COR-L47 (cell line): Measurements from ENCODE around the gene PARPBP.
"Not testable (repeated sequence)": the region's sequence is repeated elsewhere in the genome, so short reads cannot be mapped to it uniquely, and the experiment has no call there.

ENCODE experiments used
- DNase-seq: peaks from one replicate; lab custom pipeline; 2025; lab: John Stamatoyannopoulos, UW

Gene PARPBP, protein sequence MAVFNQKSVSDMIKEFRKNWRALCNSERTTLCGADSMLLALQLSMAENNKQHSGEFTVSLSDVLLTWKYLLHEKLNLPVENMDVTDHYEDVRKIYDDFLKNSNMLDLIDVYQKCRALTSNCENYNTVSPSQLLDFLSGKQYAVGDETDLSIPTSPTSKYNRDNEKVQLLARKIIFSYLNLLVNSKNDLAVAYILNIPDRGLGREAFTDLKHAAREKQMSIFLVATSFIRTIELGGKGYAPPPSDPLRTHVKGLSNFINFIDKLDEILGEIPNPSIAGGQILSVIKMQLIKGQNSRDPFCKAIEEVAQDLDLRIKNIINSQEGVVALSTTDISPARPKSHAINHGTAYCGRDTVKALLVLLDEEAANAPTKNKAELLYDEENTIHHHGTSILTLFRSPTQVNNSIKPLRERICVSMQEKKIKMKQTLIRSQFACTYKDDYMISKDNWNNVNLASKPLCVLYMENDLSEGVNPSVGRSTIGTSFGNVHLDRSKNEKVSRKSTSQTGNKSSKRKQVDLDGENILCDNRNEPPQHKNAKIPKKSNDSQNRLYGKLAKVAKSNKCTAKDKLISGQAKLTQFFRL

GRCh38 chr12:102119674-102120563 lies at the start of gene PARPBP, which contains the start of gene NUP37:
TSS of gene PARPBP (plus strand) at chr12:102120183. CDS start at chr12:102123889, 3,706 bp downstream.
TSS of gene NUP37 (minus strand) at chr12:102120114. CDS start at chr12:102118518, 1,596 bp downstream.
- DNase-seq, result peak; percentile 84

DNA sequence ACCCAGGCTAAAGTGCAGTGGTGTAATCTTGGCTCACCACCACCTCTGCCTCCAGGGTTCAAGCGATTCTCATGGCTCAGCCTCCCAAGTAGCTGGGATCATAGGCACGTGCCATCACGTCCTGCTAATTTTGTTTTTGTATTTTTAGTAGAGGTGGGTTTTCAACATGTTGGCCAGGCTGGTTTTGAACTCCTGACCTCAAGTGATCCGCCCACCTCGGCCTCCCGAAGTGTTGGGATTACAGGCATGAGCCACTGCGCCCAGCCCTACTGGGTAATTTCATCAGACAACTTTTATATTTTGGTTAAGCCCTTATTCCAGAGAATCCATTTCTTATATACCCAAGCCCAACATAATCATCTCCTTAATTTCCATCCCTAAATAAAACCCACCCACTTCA lies 47.9 kb upstream of the PARPBP start:
- DNase-seq, result not testable (repeated sequence)

- no peak for DNase-seq
These were observed 39.1 kb upstream of the PARPBP start for GRCh38 chr12:102080842-102081241.

DNA sequence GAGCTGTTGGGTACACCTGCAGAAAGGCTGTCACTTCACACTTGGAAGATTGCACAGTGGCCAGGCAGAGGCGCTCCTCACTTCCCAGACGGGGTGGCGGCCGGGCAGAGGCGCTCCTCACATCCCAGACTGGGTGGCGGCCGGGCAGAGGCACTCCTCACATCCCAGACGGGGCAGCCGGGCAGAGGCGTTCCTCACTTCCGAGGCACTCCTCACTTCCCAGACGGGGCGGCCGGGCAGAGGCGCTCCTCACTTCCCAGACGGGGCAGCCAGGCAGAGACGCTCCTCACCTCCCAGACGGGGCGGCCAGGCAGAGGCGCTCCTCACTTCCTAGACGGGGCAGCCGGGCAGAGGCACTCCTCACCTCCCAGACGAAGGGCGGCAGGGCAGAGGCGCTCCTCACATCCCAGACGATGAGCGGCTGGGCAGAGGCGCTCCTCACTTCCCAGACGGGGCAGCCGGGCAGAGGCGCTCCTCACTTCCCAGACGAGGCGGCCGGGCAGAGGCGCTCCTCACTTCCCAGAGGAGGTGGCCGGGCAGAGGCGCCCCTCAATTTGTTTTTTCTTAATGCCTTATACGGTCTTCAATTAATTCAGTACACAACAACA lies 30.7 kb upstream of the PARPBP start:
- not testable (repeated sequence) for DNase-seq

DNA sequence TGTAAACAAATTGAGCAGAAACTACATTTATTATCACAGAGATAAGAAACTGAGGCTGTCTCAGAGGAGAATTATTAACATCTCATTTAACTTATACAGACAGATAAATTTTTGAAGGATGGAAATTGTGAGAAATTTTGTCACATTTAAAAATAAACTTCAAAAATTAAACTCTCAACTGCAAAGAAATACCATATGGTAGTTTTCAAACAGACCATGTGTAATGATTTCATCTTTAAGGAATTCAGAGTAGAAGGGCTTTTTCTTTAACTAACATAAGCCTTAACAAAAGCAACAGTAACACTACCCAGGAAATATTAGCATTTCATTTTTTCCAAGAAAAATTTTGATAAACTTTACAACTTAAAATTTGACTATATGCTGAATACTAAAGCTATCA lies 26.7 kb upstream of the PARPBP start:
- DNase-seq, result no peak

DNA sequence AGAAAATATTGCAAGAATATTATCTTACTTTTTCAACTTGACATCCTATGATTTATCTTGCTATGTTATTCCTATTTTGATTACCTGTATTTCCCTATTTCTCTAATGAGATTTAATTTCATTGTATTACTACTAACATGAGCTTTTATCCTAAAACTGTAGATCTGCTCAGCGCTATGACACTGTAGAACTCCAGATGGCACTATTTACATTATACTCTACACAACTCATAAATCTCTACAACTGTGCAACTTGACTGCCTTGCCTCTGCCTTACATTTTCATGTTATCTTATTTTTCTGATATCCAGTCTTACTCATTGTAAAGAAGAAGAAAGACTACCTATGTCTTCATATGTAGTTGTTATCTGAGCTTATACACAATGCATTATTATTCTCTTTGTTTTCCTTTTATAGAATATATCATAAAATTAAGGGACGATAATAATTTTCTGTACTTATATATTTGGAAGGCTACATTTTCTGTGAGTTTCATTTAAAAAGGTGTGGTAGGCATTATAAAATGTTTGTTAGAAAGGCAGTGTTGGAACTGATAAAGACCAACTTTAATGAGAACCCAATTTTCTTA lies 24.2 kb upstream of the PARPBP start:
- peak; percentile 16 for DNase-seq

DNA sequence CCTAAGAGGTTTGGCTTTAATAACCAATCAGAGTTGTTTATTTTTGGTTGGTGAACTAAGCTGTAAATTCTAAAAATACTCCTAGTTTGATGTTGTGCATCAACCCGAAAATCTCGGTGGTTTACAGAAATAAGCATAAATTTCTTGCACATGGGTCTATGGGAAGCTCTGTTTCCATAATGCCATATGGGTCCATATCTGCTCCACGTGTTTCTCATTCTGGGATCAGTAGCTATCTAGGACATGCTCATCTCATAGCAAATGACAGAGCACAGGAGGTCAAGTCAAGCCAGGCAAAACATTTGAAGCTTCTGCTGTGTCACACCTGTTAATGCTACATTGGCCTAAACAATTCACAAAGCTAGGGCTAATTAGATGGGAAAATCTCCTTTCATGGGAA lies 23.1 kb upstream of the PARPBP start:
- no peak for DNase-seq

DNA sequence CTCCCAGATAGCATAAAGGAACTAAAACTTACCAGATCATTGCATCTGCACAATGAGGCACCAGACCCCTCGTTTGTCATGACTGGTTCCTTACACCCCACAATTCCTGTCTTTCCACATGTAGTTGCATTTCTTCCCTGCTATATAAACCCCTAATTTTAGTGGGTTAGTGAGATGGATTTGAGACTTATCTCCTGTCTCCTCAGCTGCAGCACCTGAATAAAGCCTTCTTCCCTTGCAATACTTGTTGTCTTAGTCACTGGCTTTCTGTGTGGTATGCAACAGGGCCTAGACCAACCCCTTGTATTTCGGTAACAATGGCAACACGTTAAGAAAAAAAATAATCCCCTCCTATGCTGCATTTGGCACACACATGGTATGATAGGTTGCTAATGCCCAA lies 13.1 kb upstream of the PARPBP start:
- DNase-seq, result no peak

DNA sequence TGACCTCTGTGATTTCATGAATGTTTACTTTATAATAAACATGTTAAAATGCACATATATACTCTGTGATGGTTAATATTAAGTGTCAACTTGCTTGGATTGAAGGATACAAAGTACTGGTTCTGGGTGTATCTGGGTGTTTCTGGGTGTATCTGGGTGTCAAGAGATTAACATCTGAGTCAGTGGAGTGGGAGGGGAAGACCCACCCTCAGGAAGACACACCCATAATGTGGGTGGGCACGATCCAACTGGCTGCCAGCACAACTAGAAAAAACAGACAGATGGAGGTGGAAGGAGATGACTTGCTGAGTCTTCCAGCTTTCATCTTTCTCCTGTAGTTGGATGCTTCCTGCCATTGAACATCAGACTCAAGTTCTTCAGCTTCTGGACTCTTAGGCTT lies 12.0 kb upstream of the PARPBP start:
- no peak for DNase-seq

DNA sequence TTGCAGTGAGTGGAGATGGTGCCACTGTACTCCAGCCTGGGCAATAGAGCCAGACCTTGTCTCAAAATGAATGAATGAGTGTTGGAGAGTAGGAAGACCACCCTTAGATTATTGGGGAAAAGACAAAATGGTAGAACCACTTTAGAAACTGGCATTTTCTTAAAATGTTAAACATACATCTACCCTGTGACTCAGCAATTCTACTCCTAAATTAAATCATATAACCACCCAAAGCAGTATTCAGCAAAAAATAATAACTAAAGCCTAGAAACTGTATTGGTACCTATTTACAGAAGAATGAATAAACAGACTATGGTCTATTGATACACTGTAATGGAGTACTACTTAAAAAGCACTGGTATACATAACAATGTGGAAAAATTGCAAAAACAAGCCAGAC lies 9.2 kb upstream of the PARPBP start:
- DNase-seq, result no peak

GRCh38 chr12:102114212-102114611 lies 5.8 kb upstream of the PARPBP start:
- no peak for DNase-seq

- no peak for DNase-seq
These were observed 3.6 kb upstream of the PARPBP start for GRCh38 chr12:102116392-102116791.

DNA sequence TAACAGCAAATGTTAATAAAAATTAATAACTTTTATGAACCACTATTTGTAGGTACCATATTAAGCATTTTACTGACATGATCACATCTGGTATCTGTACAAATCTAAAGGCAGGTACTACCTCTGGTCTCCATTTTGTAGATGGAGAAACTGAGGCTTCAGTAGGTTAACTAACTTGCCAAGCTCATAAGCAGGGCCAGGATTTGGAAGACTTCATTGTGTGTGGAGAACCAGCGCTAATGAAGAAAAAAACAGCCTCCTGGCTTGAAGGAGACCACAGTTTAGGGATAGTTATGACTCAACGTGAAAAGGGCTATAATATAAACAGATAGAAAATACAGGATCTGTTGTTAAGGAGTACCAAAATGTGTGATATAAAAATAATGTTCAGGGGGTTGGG lies 1.1 kb upstream of the PARPBP start:
- DNase-seq, result no peak

- no peak for DNase-seq
These were observed 536 bp downstream of the PARPBP start for GRCh38 chr12:102120564-102120873.

GRCh38 chr12:102120886-102121285 lies 903 bp downstream of the PARPBP start:
- no peak for DNase-seq

- DNase-seq, result not testable (repeated sequence)
These were observed 1.3 kb downstream of the PARPBP start for GRCh38 chr12:102121328-102121727.

- not testable (repeated sequence) for DNase-seq
These were observed 10.7 kb downstream of the PARPBP start for GRCh38 chr12:102130720-102131119.

DNA sequence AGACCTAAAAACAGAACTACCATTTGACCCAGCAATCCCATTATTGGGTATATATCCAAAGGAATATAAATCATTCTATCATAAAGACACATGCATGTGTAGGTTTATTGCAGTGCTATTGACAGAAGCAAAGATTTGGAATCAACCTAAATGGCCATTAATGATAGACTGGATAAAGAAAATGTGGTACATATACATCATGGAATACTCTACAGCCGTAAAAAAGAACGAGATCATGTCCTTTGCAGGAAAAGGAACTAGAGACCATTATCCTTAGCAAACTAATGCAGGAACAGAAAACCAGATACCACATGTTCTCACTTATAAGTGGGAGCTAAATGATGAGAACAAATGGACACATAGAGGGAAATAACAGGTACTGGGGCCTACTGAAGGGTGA lies 11.5 kb downstream of the PARPBP start:
- DNase-seq, result not testable (repeated sequence)

- DNase-seq, result not testable (repeated sequence)
These were observed 17.6 kb downstream of the PARPBP start for GRCh38 chr12:102137619-102138018.

DNA sequence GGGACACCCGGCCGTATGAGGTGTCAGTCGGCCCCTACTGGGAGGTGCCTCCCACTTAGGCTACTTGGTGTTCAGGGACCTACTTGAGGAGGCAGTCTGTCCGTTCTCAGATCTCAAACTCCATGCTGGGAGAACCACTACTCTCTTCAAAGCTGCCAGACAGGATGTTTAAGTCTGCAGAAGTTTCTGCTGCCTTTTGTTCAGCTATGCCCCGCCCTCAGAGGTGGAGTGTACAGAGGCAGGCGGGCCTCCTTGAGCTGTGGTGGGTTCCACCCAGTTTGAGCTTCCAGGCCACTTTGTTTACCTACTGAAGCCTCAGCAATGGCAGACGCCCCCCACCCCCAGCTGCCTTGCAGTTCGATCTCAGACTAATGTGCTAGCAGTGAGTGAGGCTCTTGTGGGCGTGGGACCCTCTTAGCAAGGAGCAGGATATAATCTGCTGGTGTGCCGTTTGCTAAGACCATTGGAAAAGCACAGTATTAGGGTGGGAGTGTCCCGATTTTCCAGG lies 22.9 kb downstream of the PARPBP start:
- not testable (repeated sequence) for DNase-seq

- DNase-seq, result no peak
These were observed 24.2 kb downstream of the PARPBP start for GRCh38 chr12:102144221-102144620.
